H1 (cell line): ENCODE measurements around the gene NUP210. TPM values are rescaled to one million over a fixed set of nuclear protein-coding genes. Genes with fewer than 3 reads are reported as not detected.

Experiments
- CTCF ChIA-PET: fragments of 300-600 bp; sonication (Branson Sonifier 250); formaldehyde crosslinking; loops from one replicate; lab custom pipeline; 2021; ENCODE audit not compliant: partially characterized antibody; lab: Charles Lee
- POLR2A ChIA-PET: fragments of 300-600 bp; sonication (Branson Sonifier 250); formaldehyde crosslinking; loops from one replicate; lab custom pipeline; 2021; ENCODE audit warnings: inconsistent platforms; ENCODE audit not compliant: partially characterized antibody; lab: Charles Lee
- DNase-seq, 2 experiments: peaks; one replicate each; pipeline versions ENCODE4 v3.0.0 to v3.0.0-alpha.2; 2010 to 2022; ENCODE audit warnings: low spot score in 2 of 2, low read depth in 1 of 2, mixed read lengths in 1 of 2
- FAIRE-seq: peaks from 2 replicates; lab custom pipeline; 2011; peaks lifted over from hg19 to GRCh38; lab: Jason Lieb, UNC
- H2AFZ ChIP-seq: 2 replicates; pipeline ENCODE4 v1.8.1; 2012; ENCODE audit warnings: low read length, inconsistent platforms
- H2AK5ac ChIP-seq: 2 replicates; pipeline ENCODE4 v1.6.1; 2013; ENCODE audit warnings: low read depth, low read length
- H2BK120ac ChIP-seq: replicated peaks from 2 replicates; pipeline ENCODE3; 2013; ENCODE audit warnings: low read depth, low read length, inconsistent platforms
- H2BK12ac ChIP-seq: 2 replicates; pipeline ENCODE4 v1.6.1; 2013; ENCODE audit warnings: low read depth, low read length
- H2BK15ac ChIP-seq: 2 replicates; pipeline ENCODE4 v1.6.1; 2013; ENCODE audit warnings: low read length
- H2BK20ac ChIP-seq: 2 replicates; pipeline ENCODE4 v1.6.1; 2013; ENCODE audit warnings: low read length
- H2BK5ac ChIP-seq: 2 replicates; pipeline ENCODE4 v1.6.1; 2013; ENCODE audit warnings: low read depth, low read length
- H3K14ac ChIP-seq: 2 replicates; pipeline ENCODE4 v1.6.1; 2013; ENCODE audit warnings: inconsistent platforms; ENCODE audit not compliant: insufficient read length
- H3K18ac ChIP-seq: 2 replicates; pipeline ENCODE4 v1.6.1; 2013; ENCODE audit warnings: low read length; ENCODE audit errors: extremely low read depth
- H3K23ac ChIP-seq: 2 replicates; pipeline ENCODE4 v1.6.1; 2013; ENCODE audit warnings: inconsistent platforms; ENCODE audit not compliant: insufficient read length
- H3K23me2 ChIP-seq: 2 replicates; pipeline ENCODE4 v1.6.1; 2013; ENCODE audit warnings: low read depth, low read length
- H3K27ac ChIP-seq: 2 replicates; pipeline ENCODE4 v1.6.1; 2011; ENCODE audit warnings: low read depth, low read length, inconsistent platforms
- H3K27me3 ChIP-seq, 4 experiments: replicated peaks in 1 of 4; 1 replicate in 1 of 4; 2 replicates in 3 of 4; pipeline versions ENCODE4 v1.6.1 to v1.8.1; 2011 to 2013; ENCODE audit warnings: low read length in 3 of 4, mild to moderate bottlenecking in 3 of 4, inconsistent platforms in 2 of 4, mixed read lengths in 2 of 4, moderate library complexity in 1 of 4; ENCODE audit not compliant: control insufficient read depth in 3 of 4, insufficient read depth in 3 of 4; ENCODE audit errors: extremely low read depth in 1 of 4
- H3K36me3 ChIP-seq, 4 experiments: 2 replicates each; pipeline versions ENCODE4 v1.6.1 to v1.8.1; 2011 to 2013; ENCODE audit warnings: mild to moderate bottlenecking in 4 of 4, low read length in 3 of 4, moderate library complexity in 2 of 4, control low read depth in 1 of 4, inconsistent platforms in 1 of 4; ENCODE audit not compliant: insufficient read depth in 4 of 4, control insufficient read depth in 2 of 4
- H3K4ac ChIP-seq: replicated peaks from 2 replicates; pipeline ENCODE3; 2013; ENCODE audit warnings: low read length, low read depth, mixed read lengths, inconsistent platforms; ENCODE audit not compliant: insufficient read length
- H3K4me1 ChIP-seq, 4 experiments: replicated peaks in 1 of 4; 1 replicate in 1 of 4; 2 replicates in 3 of 4; pipeline versions ENCODE4 v1.6.1 to v1.8.1; 2011 to 2013; ENCODE audit warnings: low read length in 3 of 4, inconsistent platforms in 2 of 4, mixed read lengths in 1 of 4; ENCODE audit not compliant: insufficient read depth in 4 of 4, control insufficient read depth in 3 of 4
- H3K4me2 ChIP-seq, 2 experiments: 2 replicates each; pipeline versions ENCODE4 v1.6.1 to v1.8.1; 2011 to 2013; ENCODE audit warnings: low read depth in 2 of 2, low read length in 2 of 2, control low read depth in 1 of 2, inconsistent platforms in 1 of 2, mild to moderate bottlenecking in 1 of 2; ENCODE audit not compliant: insufficient read depth in 1 of 2
- H3K4me3 ChIP-seq, 4 experiments: fragments of 200-600, 300-600 bp in 1 of 4; sonication (generic), shearing (Covaris generic), sonication (Bioruptor Twin) in 1 of 4; 2 replicates each; pipeline versions ENCODE4 v1.5.1 to v1.8.1; 2011 to 2016; ENCODE audit warnings: low read length in 4 of 4, low read depth in 3 of 4, control low read depth in 2 of 4, inconsistent platforms in 2 of 4, mild to moderate bottlenecking in 2 of 4, mixed read lengths in 1 of 4, moderate library complexity in 1 of 4; ENCODE audit not compliant: insufficient read depth in 2 of 4; ENCODE audit errors: extremely low read depth in 1 of 4
- H3K56ac ChIP-seq: replicated peaks from 2 replicates; pipeline ENCODE3; 2013; ENCODE audit warnings: low read depth, mild to moderate bottlenecking, mixed read lengths, low read length, inconsistent platforms; ENCODE audit not compliant: insufficient read length
- H3K79me1 ChIP-seq: 2 replicates; pipeline ENCODE4 v1.6.1; 2013; ENCODE audit warnings: low read depth, low read length, control low read depth
- H3K79me2 ChIP-seq, 2 experiments: 2 replicates each; pipeline versions ENCODE4 v1.6.1 to v1.8.1; 2012 to 2013; ENCODE audit warnings: low read length in 2 of 2, mild to moderate bottlenecking in 2 of 2, inconsistent platforms in 1 of 2; ENCODE audit not compliant: insufficient read depth in 2 of 2, control insufficient read depth in 1 of 2
- H3K9ac ChIP-seq, 4 experiments: replicated peaks in 1 of 4; 1 replicate in 1 of 4; 2 replicates in 3 of 4; pipeline versions ENCODE4 v1.6.1 to v1.8.1; 2011 to 2013; ENCODE audit warnings: low read depth in 3 of 4, low read length in 3 of 4, control low read depth in 2 of 4, mild to moderate bottlenecking in 2 of 4, moderate library complexity in 2 of 4, inconsistent platforms in 1 of 4; ENCODE audit errors: extremely low read depth in 1 of 4
- H3K9me3 ChIP-seq, 2 experiments: 2 replicates each; pipeline versions ENCODE4 v1.6.1 to v1.8.1; 2012 to 2013; ENCODE audit warnings: mild to moderate bottlenecking in 2 of 2, moderate library complexity in 2 of 2, control low read depth in 1 of 2, inconsistent platforms in 1 of 2, low read depth in 1 of 2, low read length in 1 of 2, mixed read lengths in 1 of 2; ENCODE audit not compliant: insufficient read depth in 2 of 2
- H4K20me1 ChIP-seq, 2 experiments: replicated peaks in 1 of 2; 2 replicates each; pipeline versions ENCODE3 to v1.8.1; 2011 to 2013; ENCODE audit warnings: inconsistent platforms in 2 of 2, low read length in 2 of 2, mild to moderate bottlenecking in 1 of 2; ENCODE audit not compliant: insufficient read depth in 2 of 2, control insufficient read depth in 1 of 2
- H4K5ac ChIP-seq: 2 replicates; pipeline ENCODE4 v1.6.1; 2013; ENCODE audit warnings: low read length, low read depth, mixed read lengths, inconsistent platforms; ENCODE audit not compliant: insufficient read length
- H4K8ac ChIP-seq: 2 replicates; pipeline ENCODE4 v1.8.0; 2013; ENCODE audit warnings: mild to moderate bottlenecking, moderate library complexity, low read length, inconsistent platforms; ENCODE audit not compliant: insufficient read depth; ENCODE audit errors: extremely low read depth
- H4K91ac ChIP-seq: replicated peaks from 2 replicates; pipeline ENCODE3; 2013; ENCODE audit warnings: low read length, mixed read lengths, inconsistent platforms; ENCODE audit not compliant: insufficient read length
- BACH1 ChIP-seq: IDR thresholded peaks from 2 replicates; pipeline ENCODE4 v1.6.1; 2012; ENCODE audit warnings: low read length, improper control_type of control experiment
- CBX5 ChIP-seq: fragments of 300-800, 300-1000 bp; sonication (generic); IDR thresholded peaks from 2 replicates; pipeline ENCODE4 v1.7.1; 2016; ENCODE audit warnings: antibody characterized with exemption, low read length, low read depth
- EZH2 ChIP-seq: fragments of 200-600 bp; sonication (generic); IDR thresholded peaks from 2 replicates; pipeline ENCODE4 v1.7.1; 2012; ENCODE audit warnings: low read depth, mild to moderate bottlenecking, moderate library complexity, low read length, inconsistent platforms; ENCODE audit not compliant: severe bottlenecking
- RBBP5 ChIP-seq: IDR thresholded peaks from 2 replicates; pipeline ENCODE4 v1.7.1; 2012; ENCODE audit warnings: low read depth, mild to moderate bottlenecking, inconsistent platforms, low read length, moderate library complexity, borderline replicate concordance
- WGBS, 2 experiments: shearing (Covaris generic) in 1 of 2; methylation state at CpG; one replicate each; pipeline versions ENCODE4 v1.1.6 to v1.1.7; 2013 to 2015; ENCODE audit warnings: low lambda C conversion rate in 2 of 2, mixed read lengths in 2 of 2, inconsistent platforms in 1 of 2, low coverage in 1 of 2, missing lambda C conversion rate in 1 of 2; ENCODE audit not compliant: insufficient replicate concordance in 2 of 2, insufficient coverage in 1 of 2, insufficient read length in 1 of 2; ENCODE audit errors: extremely low coverage in 1 of 2, missing lambda C conversion rate in 1 of 2; 5-methylcytosine and 5-hydroxymethylcytosine counted together
- polyA plus RNA-seq, 7 experiments: library from polyadenylated mRNA; depleted of rRNA in 3 of 7; stranded (reverse) in 5 of 7; unstranded in 2 of 7; fragments of >200 nt in 5 of 7; fragments of 200-250 nt in 2 of 7; gene quantifications; 1 replicate in 5 of 7; 2 replicates in 1 of 7; 4 replicates in 1 of 7; pipeline versions ENCODE4 v1.2.1 to v1.2.3, GENCODE V29; 2011 to 2013; ENCODE audit warnings: missing spikeins in 2 of 7, mixed read lengths in 2 of 7
- total RNA-seq: library from RNA; stranded (reverse); fragmentation: NEBNext Ultra II Directional; extraction: Animal tissue kit (Norgen Biotek cat#: 25700); gene quantifications from 2 replicates; pipeline ENCODE4 v1.2.1, GENCODE V29; 2021

Gene NUP210
- total and polyA plus RNA-seq, 2 of the 8 experiments (the other 6 are each of a cell fraction or from before 2014, with no cell fraction given), result 51.0 to 53.7 TPM

DNA sequence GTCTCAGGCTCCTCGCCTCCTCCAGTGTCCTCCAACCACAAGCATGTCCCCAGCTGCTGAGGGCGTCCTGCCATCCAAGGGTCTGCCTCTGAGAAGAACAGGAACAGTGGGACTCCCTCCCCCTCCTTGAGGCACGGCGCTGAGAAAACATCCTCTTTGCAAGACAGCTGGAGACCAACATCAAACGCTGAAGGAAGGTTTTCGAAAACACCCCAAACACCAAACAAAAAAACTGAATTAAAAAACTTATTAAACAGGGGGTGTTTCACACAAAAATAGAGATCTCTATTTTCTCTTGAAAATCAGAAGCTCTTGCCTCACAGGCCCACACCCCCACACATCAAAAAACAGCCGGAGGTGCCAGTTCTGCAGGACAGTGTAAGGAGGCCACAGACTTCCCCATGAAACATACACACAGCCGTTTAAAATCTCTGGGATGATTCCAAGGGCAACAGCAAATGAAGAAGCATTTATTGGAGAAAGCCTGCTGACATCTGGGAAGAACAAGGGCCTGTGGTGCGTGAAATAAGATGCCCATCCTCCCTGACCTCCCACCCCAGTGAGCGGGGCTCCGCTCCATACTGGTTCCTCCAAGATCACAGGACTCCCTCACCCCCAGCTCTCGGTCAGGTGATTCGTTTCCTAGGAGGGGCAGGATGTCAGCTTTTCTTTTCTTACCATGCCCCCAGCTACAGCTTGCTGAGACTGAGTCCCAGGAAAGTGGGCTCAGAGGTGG lies 71.3 kb downstream of the NUP210 start:
- H3K4ac ChIP-seq, result peak overlapping the region; percentile 50
- peak overlapping the region; percentile 95; the same call in 1 of the 2 replicates for H2BK5ac ChIP-seq
- no peaks in the 10 kb centered on the region for H3K79me2 ChIP-seq
- H2BK12ac ChIP-seq, result peak overlapping the region; percentile 56; the same call in 1 of the 2 replicates
- POLR2A ChIA-PET, result interaction anchor here (0.7 to 4.2 kb wide), 7 partner anchors 10 to 104 kb away, joined by 3 to 20 read pairs (median 3); partner anchors contain the start of gene NUP210
- no peak overlapping the region for H2BK15ac ChIP-seq
- peak overlapping the region; percentile 17 for H4K8ac ChIP-seq
- peaks cover 5 to 14% (median 7%) of the 10 kb centered on the region in 4 experiments; a peak in 6 of 8 replicates for H3K36me3 ChIP-seq
- no peaks in the 10 kb centered on the region for H3K23me2 ChIP-seq
- H2BK20ac ChIP-seq, result peak overlapping the region; percentile 57; the same call in 1 of the 2 replicates
- no peaks in the 10 kb centered on the region; the same call in 1 of the 2 replicates for H3K79me1 ChIP-seq
- peak overlapping the region; percentile 68 for H2BK120ac ChIP-seq
- H3K4me2 ChIP-seq, result peak overlapping the region; percentile 33 to 61
- H3K56ac ChIP-seq, result no peak overlapping the region
- DNase-seq (no peak), FAIRE-seq (no peak)
- H3K27ac ChIP-seq, result peak overlapping the region; percentile 79
- H2AFZ ChIP-seq, result no peak overlapping the region
- 33% methylated on average over 12 of the region's 13 CpGs; no CpG with 5 or more reads in 1 of the 2 experiments for whole genome bisulfite sequencing, 2 experiments
- H3K27me3 ChIP-seq, result no peaks in the 10 kb centered on the region
- CTCF ChIA-PET, result interaction anchor here (0.7 to 12.6 kb wide), 25 partner anchors 9 to 302 kb away, joined by 3 to 99 read pairs (median 4); partner anchors contain the start of gene NUP210
- no peak overlapping the region; a peak in 1 of 7 replicates for H3K9ac ChIP-seq
- H4K20me1 ChIP-seq, result no peaks in the 10 kb centered on the region
- peak overlapping the region in 3 of 4 experiments; percentile 1 to 32 (median 14); a peak in 2 of 8 replicates for H3K4me3 ChIP-seq
- H3K9me3 ChIP-seq, result no peaks in the 10 kb centered on the region
- H4K5ac ChIP-seq, result no peak overlapping the region
- no peak overlapping the region for H3K23ac ChIP-seq
- H3K4me1 ChIP-seq, result peaks cover 25 to 53% (median 35%) of the 10 kb centered on the region in 4 experiments
- H3K18ac ChIP-seq, result peak overlapping the region; percentile 55; the same call in 1 of the 2 replicates
- peak overlapping the region; percentile 76 for H4K91ac ChIP-seq
- no peak overlapping the region for H2AK5ac ChIP-seq
- H3K14ac ChIP-seq, result no peak overlapping the region
- TF ChIP-seq CBX5 (no peak), EZH2 (no peak), RBBP5 (no peak), BACH1 (no peak)
